ENCODE measurements around the gene FAP.

DNA sequence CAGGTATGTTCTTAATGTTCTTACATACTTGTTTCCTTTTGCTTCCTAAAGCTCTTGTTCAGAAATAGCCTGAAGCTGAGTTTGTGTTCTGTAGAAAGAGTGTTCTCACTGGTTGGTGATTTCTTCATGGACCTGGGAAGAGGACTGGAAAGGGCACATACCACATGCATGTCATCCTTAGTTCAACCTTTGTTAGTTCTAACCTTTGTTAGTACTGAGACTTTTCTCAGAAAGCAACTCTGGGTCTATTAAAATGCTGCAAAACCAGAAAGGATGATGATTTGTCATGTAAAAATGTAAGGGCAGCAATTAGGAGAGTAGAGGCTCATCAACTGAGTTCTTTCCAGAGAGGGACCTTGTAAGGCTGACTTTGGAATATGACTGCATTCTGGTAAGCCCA, 2.5 kb upstream of the FAP start:
- TF ChIP-seq, protein P1, sequence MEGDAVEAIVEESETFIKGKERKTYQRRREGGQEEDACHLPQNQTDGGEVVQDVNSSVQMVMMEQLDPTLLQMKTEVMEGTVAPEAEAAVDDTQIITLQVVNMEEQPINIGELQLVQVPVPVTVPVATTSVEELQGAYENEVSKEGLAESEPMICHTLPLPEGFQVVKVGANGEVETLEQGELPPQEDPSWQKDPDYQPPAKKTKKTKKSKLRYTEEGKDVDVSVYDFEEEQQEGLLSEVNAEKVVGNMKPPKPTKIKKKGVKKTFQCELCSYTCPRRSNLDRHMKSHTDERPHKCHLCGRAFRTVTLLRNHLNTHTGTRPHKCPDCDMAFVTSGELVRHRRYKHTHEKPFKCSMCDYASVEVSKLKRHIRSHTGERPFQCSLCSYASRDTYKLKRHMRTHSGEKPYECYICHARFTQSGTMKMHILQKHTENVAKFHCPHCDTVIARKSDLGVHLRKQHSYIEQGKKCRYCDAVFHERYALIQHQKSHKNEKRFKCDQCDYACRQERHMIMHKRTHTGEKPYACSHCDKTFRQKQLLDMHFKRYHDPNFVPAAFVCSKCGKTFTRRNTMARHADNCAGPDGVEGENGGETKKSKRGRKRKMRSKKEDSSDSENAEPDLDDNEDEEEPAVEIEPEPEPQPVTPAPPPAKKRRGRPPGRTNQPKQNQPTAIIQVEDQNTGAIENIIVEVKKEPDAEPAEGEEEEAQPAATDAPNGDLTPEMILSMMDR (conservative IDR thresholded peaks at IDR 0.05; ENCODE audit: low read depth, low read length), result no peak
- TF ChIP-seq EZH2 (IDR thresholded peaks at IDR 0.05; ENCODE audit: low read length, unreplicated experiment), result no peak
